ENCODE measurements around the gene SERTAD1.
"Not testable (repeated sequence)": the region's sequence is repeated elsewhere in the genome, so short reads cannot be mapped to it uniquely, and the experiment has no call there.

Gene SERTAD1

GRCh38 chr19:40460185-40460584, 34.4 kb upstream of the SERTAD1 start:
- TF ChIP-seq CTCF (IDR thresholded peaks at IDR 0.05; ENCODE audit: borderline replicate concordance, insufficient read depth, low read depth, low read length) = no peak
- H3K4me3 ChIP-seq (ENCODE audit: low read depth, low read length) = no peak overlapping the region

- no peak overlapping the region for H3K4me3 ChIP-seq (ENCODE audit: low read depth, low read length)
- TF ChIP-seq CTCF (IDR thresholded peaks at IDR 0.05; ENCODE audit: borderline replicate concordance, insufficient read depth, low read depth, low read length) = no peak
These were observed 32.8 kb upstream of the SERTAD1 start for GRCh38 chr19:40458597-40458974.

- no peak for TF ChIP-seq CTCF (IDR thresholded peaks at IDR 0.05; ENCODE audit: borderline replicate concordance, insufficient read depth, low read depth, low read length)
- no peak overlapping the region for H3K4me3 ChIP-seq (ENCODE audit: low read depth, low read length)
These were observed 32.3 kb upstream of the SERTAD1 start for GRCh38 chr19:40457953-40458596.

GRCh38 chr19:40457048-40457447, 31.3 kb upstream of the SERTAD1 start:
- TF ChIP-seq CTCF (IDR thresholded peaks at IDR 0.05; ENCODE audit: borderline replicate concordance, insufficient read depth, low read depth, low read length) = no peak
- no peak overlapping the region for H3K4me3 ChIP-seq (ENCODE audit: low read depth, low read length)

GRCh38 chr19:40453943-40454342, 28.2 kb upstream of the SERTAD1 start:
- H3K4me3 ChIP-seq (ENCODE audit: low read depth, low read length) = not testable (repeated sequence)

GRCh38 chr19:40453151-40453735, 27.5 kb upstream of the SERTAD1 start:
- TF ChIP-seq CTCF (IDR thresholded peaks at IDR 0.05; ENCODE audit: borderline replicate concordance, insufficient read depth, low read depth, low read length) = no peak

GRCh38 chr19:40452016-40452415, 26.2 kb upstream of the SERTAD1 start:
- no peak for TF ChIP-seq CTCF (IDR thresholded peaks at IDR 0.05; ENCODE audit: borderline replicate concordance, insufficient read depth, low read depth, low read length)
- H3K4me3 ChIP-seq (ENCODE audit: low read depth, low read length) = no peak overlapping the region

More at GRCh38 chr19:40453151-40453735, 27.5 kb upstream of the SERTAD1 start:
- H3K4me3 ChIP-seq (ENCODE audit: low read depth, low read length) = no peak overlapping the region

Measured in GM12875 (cell line).